Natural killer cell (primary cell): ENCODE data around the gene MOXD1. TPM values are rescaled to one million over a fixed set of nuclear protein-coding genes. Genes with fewer than 3 reads are reported as not detected.

ENCODE experiments used
- ATAC-seq, 3 donors: fragments of 150-1000 bp in 2 of 3; fragments of 200-7000 bp in 1 of 3; cut with Tn5 transposase; 1 replicate in 1 of 3; 2 replicates in 2 of 3; pipeline ENCODE4 v1.10.0; 2021; ENCODE audit warnings: mild to moderate bottlenecking in 2 of 3, moderate library complexity in 2 of 3
- DNase-seq, 2 donors: peaks; one replicate each; pipeline versions ENCODE4 v3.0.0 to v3.0.0-alpha.2; 2013 to 2021; ENCODE audit warnings: mixed read lengths in 1 of 2
- H3K27ac ChIP-seq: one replicate; pipeline ENCODE4 v1.5.1; 2013; ENCODE audit warnings: mild to moderate bottlenecking, low read length
- H3K27me3 ChIP-seq: one replicate; pipeline ENCODE4 v1.6.1; 2013; ENCODE audit warnings: low read length; ENCODE audit not compliant: control insufficient read depth, insufficient read depth
- H3K36me3 ChIP-seq: one replicate; pipeline ENCODE4 v1.6.1; 2013; ENCODE audit warnings: low read length; ENCODE audit not compliant: control insufficient read depth, insufficient read depth
- H3K4me1 ChIP-seq: one replicate; pipeline ENCODE4 v1.6.1; 2013; ENCODE audit warnings: low read length; ENCODE audit not compliant: control insufficient read depth, insufficient read depth
- H3K4me3 ChIP-seq: one replicate; pipeline ENCODE4 v1.5.1; 2013; ENCODE audit warnings: low read length
- H3K9me3 ChIP-seq: one replicate; pipeline ENCODE4 v1.6.1; 2013; ENCODE audit warnings: low read length; ENCODE audit not compliant: control insufficient read depth, insufficient read depth
- H3K27ac Mint-ChIP-seq, 2 donors: one replicate each; pipeline ENCODE4 v1.8.0; 2022; ENCODE audit warnings: mild to moderate bottlenecking in 2 of 2, mixed read lengths in 2 of 2, moderate library complexity in 1 of 2
- H3K27me3 Mint-ChIP-seq, 2 donors: one replicate each; pipeline ENCODE4 v1.8.0; 2022; ENCODE audit warnings: low read depth in 2 of 2, mixed read lengths in 2 of 2
- H3K36me3 Mint-ChIP-seq: one replicate; pipeline ENCODE4 v1.8.0; 2022; ENCODE audit warnings: mixed read lengths
- H3K4me1 Mint-ChIP-seq, 2 donors: one replicate each; pipeline ENCODE4 v1.8.0; 2022; ENCODE audit warnings: mixed read lengths in 2 of 2
- H3K4me3 Mint-ChIP-seq: one replicate; pipeline ENCODE4 v1.8.0; 2022; ENCODE audit warnings: mild to moderate bottlenecking, moderate library complexity, mixed read lengths
- H3K9me3 Mint-ChIP-seq, 2 donors: one replicate each; pipeline ENCODE4 v1.8.0; 2022; ENCODE audit warnings: mixed read lengths in 2 of 2
- WGBS: methylation state at CpG from one replicate; pipeline ENCODE4 v1.1.7; 2013; ENCODE audit warnings: missing lambda C conversion rate; ENCODE audit not compliant: insufficient coverage; 5-methylcytosine and 5-hydroxymethylcytosine counted together
- intact Hi-C: fragments of 100-400 bp; cut with micrococcal nuclease; formaldehyde crosslinking; loops from one replicate; pipeline ENCODE4 v1.14.2; 2022
- total RNA-seq, 4 donors: library from RNA; stranded (reverse); fragments of 120-200 nt in 1 of 4; gene quantifications; one replicate each; pipeline versions ENCODE4 v1.2.3 to v1.2.4, GENCODE V29; 2013 to 2022
- TF ChIP-seq, protein P1 (sequence below): fragments of 200-600 bp; IDR thresholded peaks from one replicate; pipeline ENCODE4 v1.8.0; 2022; ENCODE audit warnings: antibody characterized with exemption

Gene MOXD1
- total RNA-seq, 3 donors from 2014 or later (not counting 1 experiment from before 2014, with no cell fraction given) = not detected

DNA sequence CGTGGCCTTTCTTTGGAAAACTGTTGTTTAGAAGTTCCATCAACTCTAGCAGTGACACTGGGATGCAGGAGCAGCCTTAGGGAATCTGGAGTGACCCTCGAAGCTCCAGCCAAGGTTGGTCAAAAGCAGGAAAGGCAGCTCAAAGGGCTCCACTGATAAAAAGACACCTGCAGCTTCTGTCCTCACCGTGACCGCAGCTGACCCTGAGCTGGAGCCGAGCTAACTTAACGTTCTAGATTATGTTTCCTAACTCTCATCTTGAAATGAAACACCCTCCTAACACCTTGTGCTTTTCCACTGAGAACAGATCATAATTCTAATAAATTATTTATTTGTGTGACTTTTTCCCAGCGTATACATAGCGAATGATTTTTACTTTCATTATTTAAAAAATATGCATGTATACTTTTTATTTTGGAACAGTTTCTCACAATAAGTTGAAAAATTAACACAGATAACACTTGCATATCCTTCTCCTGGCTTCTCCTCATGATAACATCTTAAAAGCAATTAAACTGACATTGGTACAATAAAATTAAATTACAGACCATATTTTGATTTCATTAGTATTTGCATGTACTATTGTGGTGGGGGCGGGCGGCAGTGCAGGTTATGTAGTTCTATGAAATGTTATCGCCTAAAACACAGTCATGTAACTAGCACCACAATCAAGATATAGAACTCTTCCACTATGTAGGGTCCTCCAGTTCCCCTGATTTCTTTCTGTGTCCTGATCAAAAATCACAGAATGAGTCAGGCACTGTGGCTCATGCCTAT lies 116.1 kb downstream of the MOXD1 start:
- TF ChIP-seq, protein P1, sequence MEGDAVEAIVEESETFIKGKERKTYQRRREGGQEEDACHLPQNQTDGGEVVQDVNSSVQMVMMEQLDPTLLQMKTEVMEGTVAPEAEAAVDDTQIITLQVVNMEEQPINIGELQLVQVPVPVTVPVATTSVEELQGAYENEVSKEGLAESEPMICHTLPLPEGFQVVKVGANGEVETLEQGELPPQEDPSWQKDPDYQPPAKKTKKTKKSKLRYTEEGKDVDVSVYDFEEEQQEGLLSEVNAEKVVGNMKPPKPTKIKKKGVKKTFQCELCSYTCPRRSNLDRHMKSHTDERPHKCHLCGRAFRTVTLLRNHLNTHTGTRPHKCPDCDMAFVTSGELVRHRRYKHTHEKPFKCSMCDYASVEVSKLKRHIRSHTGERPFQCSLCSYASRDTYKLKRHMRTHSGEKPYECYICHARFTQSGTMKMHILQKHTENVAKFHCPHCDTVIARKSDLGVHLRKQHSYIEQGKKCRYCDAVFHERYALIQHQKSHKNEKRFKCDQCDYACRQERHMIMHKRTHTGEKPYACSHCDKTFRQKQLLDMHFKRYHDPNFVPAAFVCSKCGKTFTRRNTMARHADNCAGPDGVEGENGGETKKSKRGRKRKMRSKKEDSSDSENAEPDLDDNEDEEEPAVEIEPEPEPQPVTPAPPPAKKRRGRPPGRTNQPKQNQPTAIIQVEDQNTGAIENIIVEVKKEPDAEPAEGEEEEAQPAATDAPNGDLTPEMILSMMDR = no peak

DNA sequence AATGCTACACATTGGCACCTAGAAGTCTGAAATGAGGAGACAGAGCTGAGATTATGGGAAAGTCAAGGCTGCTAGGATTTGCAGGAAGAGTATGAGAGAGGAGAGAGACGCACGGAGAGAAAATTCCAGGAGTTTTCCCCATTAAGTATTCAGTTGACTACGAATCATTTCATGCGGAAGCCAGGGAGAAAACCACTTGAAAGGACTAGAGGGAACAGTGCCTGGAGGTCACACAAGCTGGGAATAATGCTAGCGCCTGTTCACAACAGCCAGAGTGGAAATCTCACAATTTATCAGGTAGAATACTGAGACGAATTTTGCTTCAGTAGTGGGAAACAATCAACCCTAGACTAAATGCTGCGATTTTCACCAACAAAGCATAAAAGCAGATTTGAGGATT lies 118.6 kb downstream of the MOXD1 start:
- DNase-seq (no peak), ATAC-seq (no peak)
- Mint-ChIP-seq H3K36me3 (no peaks in the 10 kb centered on the region), H3K4me3 (no peak overlapping the region), H3K4me1 (peaks cover 0 to 5% of the 10 kb centered on the region in 2 donors), H3K27ac (no peak overlapping the region), H3K27me3 (peaks cover 21 to 25% of the 10 kb centered on the region in 2 donors), H3K9me3 (no peaks in the 10 kb centered on the region)
- Histone ChIP-seq H3K36me3 (no peaks in the 10 kb centered on the region), H3K27ac (no peak overlapping the region), H3K4me1 (no peaks in the 10 kb centered on the region), H3K4me3 (no peak overlapping the region), H3K9me3 (no peaks in the 10 kb centered on the region), H3K27me3 (peaks cover 3% of the 10 kb centered on the region)
- TF ChIP-seq, protein P1 = no peak
- 95% methylated on average over 7 of the region's 7 CpGs for WGBS
- intact Hi-C loops = no loop called here

More for the DNA sequence above, 116.1 kb downstream of the MOXD1 start:
- Mint-ChIP-seq H3K9me3 (no peaks in the 10 kb centered on the region), H3K27me3 (peaks cover 29 to 30% of the 10 kb centered on the region in 2 donors), H3K36me3 (no peaks in the 10 kb centered on the region), H3K27ac (no peak overlapping the region), H3K4me1 (no peaks in the 10 kb centered on the region), H3K4me3 (no peak overlapping the region)
- Histone ChIP-seq H3K27ac (no peak overlapping the region), H3K36me3 (no peaks in the 10 kb centered on the region), H3K4me1 (no peaks in the 10 kb centered on the region), H3K4me3 (no peak overlapping the region), H3K9me3 (no peaks in the 10 kb centered on the region), H3K27me3 (peaks cover 3% of the 10 kb centered on the region)
- ATAC-seq (no peak), DNase-seq (no peak)
- 89% methylated on average over 7 of the region's 11 CpGs for WGBS
- intact Hi-C loops = no loop called here

DNA sequence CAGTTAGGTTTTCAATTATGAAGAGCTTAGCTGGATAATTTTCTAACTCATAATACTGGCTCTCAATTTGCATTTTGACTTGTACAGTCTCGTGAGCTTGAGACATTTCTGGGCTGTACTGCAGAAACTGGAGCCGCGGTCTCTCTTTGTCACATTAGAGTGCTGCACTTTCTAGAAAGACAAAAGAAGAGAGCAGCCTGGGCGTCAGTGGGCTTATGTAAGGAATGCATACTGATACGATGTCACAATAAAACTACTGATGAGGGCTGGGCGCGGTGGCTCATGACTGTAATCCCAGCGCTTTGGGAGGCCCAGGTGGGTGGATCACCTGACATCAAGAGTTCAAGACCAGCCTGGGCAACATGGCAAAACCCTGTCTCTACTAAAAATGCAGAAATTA lies 120.8 kb downstream of the MOXD1 start:
- no peak overlapping the region for H3K4me3 Mint-ChIP-seq
- Histone ChIP-seq H3K27me3 (peaks cover 3% of the 10 kb centered on the region), H3K36me3 (no peaks in the 10 kb centered on the region), H3K27ac (no peak overlapping the region), H3K4me1 (no peaks in the 10 kb centered on the region), H3K4me3 (no peak overlapping the region), H3K9me3 (no peaks in the 10 kb centered on the region)
- no peaks in the 10 kb centered on the region for H3K36me3 Mint-ChIP-seq
- H3K4me1 Mint-ChIP-seq = peaks cover 0 to 5% of the 10 kb centered on the region in 2 donors
- no peak overlapping the region for H3K27ac Mint-ChIP-seq
- intact Hi-C loops = no loop called here
- 96% methylated on average over 8 of the region's 8 CpGs for WGBS
- no peak for ATAC-seq
- H3K9me3 Mint-ChIP-seq = no peaks in the 10 kb centered on the region
- H3K27me3 Mint-ChIP-seq = peaks cover 23 to 26% of the 10 kb centered on the region in 2 donors
- TF ChIP-seq, protein P1 = no peak
- DNase-seq = no peak
